ENCODE data around the gene GRK6. TPM values are rescaled to one million over a fixed set of nuclear protein-coding genes. Genes with fewer than 3 reads are reported as not detected.
A peak's percentile ranks its signal among the peaks of the same experiment; 100 is the strongest.
"Not testable (repeated sequence)": the region's sequence is repeated elsewhere in the genome, so short reads cannot be mapped to it uniquely, and the experiment has no call there.

The GRK6 gene
- polyA plus RNA-seq, 4 donors = 20.4 to 29.2 (median 23.0) TPM

GRCh38 chr5:177396807-177397206 is 29.7 kb upstream of the GRK6 start:
- no peak for DNase-seq (ENCODE audit: low read depth in 4 of 4, low spot score in 3 of 4)

GRCh38 chr5:177397875-177398390 is 28.5 kb upstream of the GRK6 start:
- no peak for DNase-seq (ENCODE audit: low read depth in 4 of 4, low spot score in 3 of 4)

- DNase-seq (ENCODE audit: low read depth in 4 of 4, low spot score in 3 of 4) = no peak
Measured at GRCh38 chr5:177399997-177400868, 26.2 kb upstream of the GRK6 start, which contains the start of gene PFN3. Gene PFN3, minus strand, starts transcription at chr5:177400661. Its CDS starts 85 bp downstream, at chr5:177400576.

- no peak for DNase-seq (ENCODE audit: low read depth in 4 of 4, low spot score in 3 of 4)
Measured at GRCh38 chr5:177402271-177403043, 24.0 kb upstream of the GRK6 start.

- DNase-seq (ENCODE audit: low read depth in 4 of 4, low spot score in 3 of 4) = no peak
Measured at GRCh38 chr5:177403102-177403791, 23.2 kb upstream of the GRK6 start.

GRCh38 chr5:177403792-177404640 is 22.5 kb upstream of the GRK6 start:
- DNase-seq (ENCODE audit: low read depth in 4 of 4, low spot score in 3 of 4) = peak in 1 of 4 donors; percentile 63

GRCh38 chr5:177404641-177405179 is 21.8 kb upstream of the GRK6 start:
- DNase-seq (ENCODE audit: low read depth in 4 of 4, low spot score in 3 of 4) = no peak

GRCh38 chr5:177405312-177405711 is 21.2 kb upstream of the GRK6 start:
- DNase-seq (ENCODE audit: low read depth in 4 of 4, low spot score in 3 of 4) = no peak

GRCh38 chr5:177405805-177406204 is 20.7 kb upstream of the GRK6 start:
- no peak for DNase-seq (ENCODE audit: low read depth in 4 of 4, low spot score in 3 of 4)

GRCh38 chr5:177409043-177409801 is 17.3 kb upstream of the GRK6 start, which contains the start of gene F12:
Gene F12, minus strand, starts transcription at chr5:177409564. Its CDS starts 37 bp downstream, at chr5:177409527.
- no peak for DNase-seq (ENCODE audit: low read depth in 4 of 4, low spot score in 3 of 4)

GRCh38 chr5:177410575-177410974 is 15.9 kb upstream of the GRK6 start:
- no peak for DNase-seq (ENCODE audit: low read depth in 4 of 4, low spot score in 3 of 4)

GRCh38 chr5:177412603-177413233 is 13.8 kb upstream of the GRK6 start:
- no peak for DNase-seq (ENCODE audit: low read depth in 4 of 4, low spot score in 3 of 4)

GRCh38 chr5:177414481-177414880 is 12.0 kb upstream of the GRK6 start:
- DNase-seq (ENCODE audit: low read depth in 4 of 4, low spot score in 3 of 4) = no peak

GRCh38 chr5:177417081-177417480 is 9.4 kb upstream of the GRK6 start:
- DNase-seq (ENCODE audit: low read depth in 4 of 4, low spot score in 3 of 4) = not testable (repeated sequence)

GRCh38 chr5:177419046-177419445 is 7.4 kb upstream of the GRK6 start:
- DNase-seq (ENCODE audit: low read depth in 4 of 4, low spot score in 3 of 4) = no peak

- DNase-seq (ENCODE audit: low read depth in 4 of 4, low spot score in 3 of 4) = not testable (repeated sequence)
Measured at GRCh38 chr5:177420472-177420871, 6.0 kb upstream of the GRK6 start.

- DNase-seq (ENCODE audit: low read depth in 4 of 4, low spot score in 3 of 4) = no peak
Measured at GRCh38 chr5:177421062-177421798, 5.2 kb upstream of the GRK6 start.

GRCh38 chr5:177423671-177424070 is 2.8 kb upstream of the GRK6 start:
- no peak for DNase-seq (ENCODE audit: low read depth in 4 of 4, low spot score in 3 of 4)
